Dermis blood vessel endothelial cell (primary cell): Measurements from ENCODE around the gene TCF25. TPM values are rescaled to one million over a fixed set of nuclear protein-coding genes. Genes with fewer than 3 reads are reported as not detected.

ENCODE experiments used
- DNase-seq: peaks from one replicate; pipeline ENCODE4 v3.0.0; 2010
- total RNA-seq: library from RNA; depleted of rRNA; stranded (reverse); fragments of >200 nt; gene quantifications from 2 replicates; pipeline ENCODE4 v1.2.3, GENCODE V29; 2014

TCF25 gene
- total RNA-seq, 1 donor from 2014 or later: 206 TPM

- no peak for DNase-seq
Measured at GRCh38 chr16:89880477-89881367, 7.3 kb downstream of the TCF25 start.

GRCh38 chr16:89881368-89881730 is 8.0 kb downstream of the TCF25 start:
- no peak for DNase-seq

GRCh38 chr16:89883346-89884040 is 10.1 kb downstream of the TCF25 start:
- DNase-seq: no peak

GRCh38 chr16:89884041-89884421 is 10.6 kb downstream of the TCF25 start:
- DNase-seq: no peak

GRCh38 chr16:89887243-89887642 is 13.9 kb downstream of the TCF25 start:
- no peak for DNase-seq

GRCh38 chr16:89890200-89890599 is 16.8 kb downstream of the TCF25 start:
- no peak for DNase-seq

- DNase-seq: no peak
Measured at GRCh38 chr16:89890886-89891657, 17.7 kb downstream of the TCF25 start.

GRCh38 chr16:89892055-89892630 is 18.8 kb downstream of the TCF25 start:
- DNase-seq: no peak

- DNase-seq: no peak
Measured at GRCh38 chr16:89892635-89893034, 19.2 kb downstream of the TCF25 start.

- DNase-seq: no peak
Measured at GRCh38 chr16:89893642-89894548, 20.5 kb downstream of the TCF25 start.

- DNase-seq: no peak
Measured at GRCh38 chr16:89895482-89896250, 22.3 kb downstream of the TCF25 start.

- DNase-seq: no peak
Measured at GRCh38 chr16:89897204-89897603, 23.8 kb downstream of the TCF25 start.

- DNase-seq: no peak
Measured at GRCh38 chr16:89898201-89898967, 25.0 kb downstream of the TCF25 start.

- DNase-seq: no peak
Measured at GRCh38 chr16:89899879-89900481, 26.6 kb downstream of the TCF25 start.

GRCh38 chr16:89900885-89901284 is 27.5 kb downstream of the TCF25 start:
- DNase-seq: no peak

- DNase-seq: no peak
Measured at GRCh38 chr16:89902980-89903379, 29.6 kb downstream of the TCF25 start.

GRCh38 chr16:89903908-89904515 is 30.6 kb downstream of the TCF25 start:
- no peak for DNase-seq

- no peak for DNase-seq
Measured at GRCh38 chr16:89904606-89905510, 31.5 kb downstream of the TCF25 start.
